HG02678 (cell line): Measurements from ENCODE around the gene FGF22.
"Not testable (repeated sequence)": the region's sequence is repeated elsewhere in the genome, so short reads cannot be mapped to it uniquely, and the experiment has no call there.

Source experiments
- ATAC-seq: cut with Tn5 transposase; IDR thresholded peaks from one replicate; pipeline ENCODE4 v1.9.1; 2021; ENCODE audit warnings: mild to moderate bottlenecking, moderate library complexity; ENCODE audit not compliant: unreplicated experiment

FGF22 gene

GRCh38 chr19:639253-640160 lies at the start of gene FGF22:
FGF22 (plus strand) TSS chr19:639879; CDS start chr19:639926, 47 bp downstream.
- ATAC-seq = peak; percentile 60

GRCh38 chr19:590396-590745 lies 49.3 kb upstream of the FGF22 start:
- ATAC-seq = no peak

- ATAC-seq = no peak
These were observed 49.0 kb upstream of the FGF22 start for GRCh38 chr19:590750-591098.

GRCh38 chr19:591099-591958 lies 48.4 kb upstream of the FGF22 start:
- no peak for ATAC-seq

GRCh38 chr19:592101-592500 lies 47.6 kb upstream of the FGF22 start:
- ATAC-seq = no peak

- no peak for ATAC-seq
These were observed 46.6 kb upstream of the FGF22 start for GRCh38 chr19:593055-593454.

- no peak for ATAC-seq
These were observed 46.2 kb upstream of the FGF22 start for GRCh38 chr19:593505-593904.

DNA sequence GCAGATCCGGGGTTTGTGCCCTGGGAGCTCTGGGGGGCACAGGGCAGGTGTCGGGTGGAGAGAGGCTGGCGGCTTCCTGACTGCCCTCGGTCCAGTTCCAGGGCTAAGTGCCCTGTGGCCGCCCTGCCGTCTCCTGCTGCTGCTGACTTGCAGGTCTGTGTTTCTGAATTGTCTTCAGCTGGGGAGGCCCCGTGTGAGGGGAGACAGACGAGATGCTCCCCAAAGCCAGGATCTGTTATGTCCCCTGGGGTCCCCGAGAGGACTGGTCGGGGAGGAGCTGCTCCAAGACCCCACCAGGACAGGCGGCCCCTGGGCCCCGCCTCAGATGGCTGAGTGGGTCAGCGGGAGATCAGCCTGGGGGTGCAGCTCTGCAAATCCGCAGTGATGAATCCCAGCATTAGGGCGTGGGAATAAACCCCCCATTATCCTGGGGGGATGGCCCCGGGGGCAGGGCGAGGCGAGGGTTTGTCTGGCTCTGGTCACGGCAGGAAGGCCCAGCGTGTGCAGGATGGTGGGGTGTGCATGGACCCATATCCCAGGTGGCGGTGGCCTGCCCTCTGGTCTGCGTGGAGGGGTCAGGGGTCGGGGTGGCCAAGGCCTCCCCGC lies 45.3 kb upstream of the FGF22 start:
- ATAC-seq = no peak

DNA sequence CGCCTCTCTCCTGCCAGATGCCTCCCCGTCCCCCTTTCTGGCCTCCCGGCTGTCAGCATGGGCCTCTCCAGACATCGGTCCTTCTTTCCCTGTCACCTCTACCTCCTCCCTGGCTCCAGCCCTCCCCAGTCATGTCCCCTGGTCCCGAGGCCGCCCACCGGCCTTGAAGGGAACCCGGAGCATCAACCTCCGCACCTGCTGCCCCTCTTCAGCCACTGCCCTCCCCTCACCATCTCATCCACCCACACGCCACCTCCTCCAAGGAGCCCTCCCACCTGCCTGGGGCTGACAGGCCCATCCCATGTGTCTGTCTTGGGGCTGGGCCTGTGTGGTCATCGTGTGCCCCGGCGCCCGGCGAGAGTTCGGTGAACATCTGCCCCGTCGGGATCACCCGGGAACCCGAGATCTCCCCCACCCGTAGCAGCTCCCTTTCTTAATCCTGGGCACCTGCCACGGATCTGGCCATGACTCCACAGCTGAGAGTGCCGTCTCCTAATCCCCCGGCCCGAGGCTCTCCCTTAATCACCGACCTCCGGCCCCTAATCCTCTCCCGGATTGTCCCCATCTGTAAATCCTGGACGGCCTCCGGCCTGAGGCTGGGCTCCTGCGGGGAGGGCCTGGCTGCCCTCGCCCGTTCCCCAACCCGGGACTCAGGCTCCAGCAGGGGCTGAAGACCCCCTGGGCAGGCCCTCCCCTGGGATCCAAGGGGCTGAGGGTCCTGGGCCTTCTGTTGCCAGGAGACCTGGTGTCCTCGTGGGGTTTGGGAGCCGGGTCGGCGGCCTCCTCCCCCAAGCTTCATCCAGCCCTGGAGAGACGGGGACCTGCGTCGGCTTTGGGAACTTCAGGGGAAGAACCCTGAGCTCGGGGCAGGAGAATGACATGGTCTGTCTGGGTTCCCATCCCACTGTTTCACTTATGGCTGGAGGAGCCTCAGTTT lies 44.1 kb upstream of the FGF22 start:
- no peak for ATAC-seq

DNA sequence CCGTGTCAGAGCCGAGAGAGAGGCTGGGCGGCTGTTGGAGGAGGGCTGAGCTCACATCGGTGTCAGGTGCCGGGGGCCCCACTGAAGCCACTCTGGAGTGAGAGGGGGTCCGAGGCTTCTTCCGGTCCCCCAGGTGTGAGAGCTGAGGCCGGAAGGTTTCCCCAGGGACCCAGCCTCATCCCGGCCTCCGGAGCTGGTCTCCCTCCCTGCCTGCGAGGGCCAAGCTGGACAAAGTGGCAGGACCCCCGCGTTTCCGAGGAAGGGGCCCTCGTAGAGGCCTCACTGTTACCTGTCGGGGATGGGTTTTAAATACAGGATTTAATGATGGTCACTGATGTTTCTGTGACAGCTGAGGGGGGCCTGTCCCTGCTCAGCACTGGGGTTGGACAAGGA lies 43.4 kb upstream of the FGF22 start:
- ATAC-seq = no peak

GRCh38 chr19:597406-598315 lies 42.0 kb upstream of the FGF22 start:
- no peak for ATAC-seq

GRCh38 chr19:601310-601709 lies 38.4 kb upstream of the FGF22 start:
- ATAC-seq = no peak

DNA sequence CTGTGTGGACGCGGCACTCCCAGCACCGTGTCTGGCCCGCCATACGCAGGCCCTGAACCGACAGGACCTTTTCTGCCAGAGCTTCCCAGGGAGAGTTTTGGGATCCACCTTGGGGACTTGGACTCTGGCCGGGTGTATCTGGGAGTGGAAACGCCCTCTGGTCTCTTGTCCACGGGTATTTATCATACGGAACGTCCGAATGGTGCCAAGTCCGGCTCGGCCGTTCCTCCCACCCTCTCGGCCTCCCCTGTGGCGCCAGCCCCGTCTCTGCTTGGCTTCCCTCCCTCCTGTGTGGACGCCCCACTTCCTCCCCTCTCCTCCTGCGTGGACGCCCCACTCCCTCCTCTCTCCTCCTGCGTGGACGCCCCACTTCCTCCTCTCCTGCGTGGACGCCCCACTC lies 37.9 kb upstream of the FGF22 start:
- no peak for ATAC-seq

- ATAC-seq = no peak
These were observed 37.0 kb upstream of the FGF22 start for GRCh38 chr19:602391-603301.

- not testable (repeated sequence) for ATAC-seq
These were observed 36.4 kb upstream of the FGF22 start for GRCh38 chr19:603302-603639.

DNA sequence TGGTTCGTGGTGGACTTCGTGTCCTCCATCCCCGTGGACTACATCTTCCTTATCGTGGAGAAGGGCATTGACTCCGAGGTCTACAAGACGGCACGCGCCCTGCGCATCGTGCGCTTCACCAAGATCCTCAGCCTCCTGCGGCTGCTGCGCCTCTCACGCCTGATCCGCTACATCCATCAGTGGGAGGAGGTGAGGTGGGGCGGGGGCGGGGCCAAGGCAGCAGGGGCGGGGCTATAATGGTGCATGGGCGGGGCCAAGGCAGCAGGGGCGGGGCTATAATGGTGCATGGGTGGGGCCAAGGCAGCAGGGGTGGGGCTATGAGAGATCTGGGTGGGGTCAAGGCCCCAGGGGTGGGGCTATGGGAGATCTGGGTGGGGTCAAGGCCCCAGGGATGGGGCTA lies 35.9 kb upstream of the FGF22 start:
- not testable (repeated sequence) for ATAC-seq

DNA sequence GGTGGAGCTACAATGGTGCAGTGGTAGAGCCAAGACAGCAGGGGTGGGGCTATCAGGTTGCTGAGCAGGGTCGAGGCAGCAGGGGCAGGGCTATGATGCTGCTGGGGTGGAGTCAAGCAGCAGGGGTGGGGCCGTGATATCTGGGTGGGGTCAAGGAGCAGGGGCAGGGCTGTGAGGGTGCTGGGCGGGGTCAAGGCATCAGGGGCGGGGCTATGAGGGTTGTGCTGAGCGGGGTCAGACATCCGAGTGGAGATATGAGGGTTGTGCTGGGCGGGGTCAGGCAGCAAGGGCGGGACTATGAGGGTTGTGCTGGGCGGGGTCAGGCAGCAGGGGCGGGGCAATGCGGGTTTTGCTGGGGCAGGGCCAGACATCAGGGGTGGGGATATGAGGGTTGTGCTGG lies 35.3 kb upstream of the FGF22 start:
- ATAC-seq = no peak
